HG03045 (cell line): ENCODE results near the gene TNS1.
A peak's percentile ranks its signal among the peaks of the same experiment; 100 is the strongest.
"Not testable (repeated sequence)": the region's sequence is repeated elsewhere in the genome, so short reads cannot be mapped to it uniquely, and the experiment has no call there.

Experiments
- ATAC-seq: cut with Tn5 transposase; IDR thresholded peaks from one replicate; pipeline ENCODE4 v1.9.1; 2021; ENCODE audit warnings: mild to moderate bottlenecking, moderate library complexity; ENCODE audit not compliant: unreplicated experiment

Gene TNS1

DNA sequence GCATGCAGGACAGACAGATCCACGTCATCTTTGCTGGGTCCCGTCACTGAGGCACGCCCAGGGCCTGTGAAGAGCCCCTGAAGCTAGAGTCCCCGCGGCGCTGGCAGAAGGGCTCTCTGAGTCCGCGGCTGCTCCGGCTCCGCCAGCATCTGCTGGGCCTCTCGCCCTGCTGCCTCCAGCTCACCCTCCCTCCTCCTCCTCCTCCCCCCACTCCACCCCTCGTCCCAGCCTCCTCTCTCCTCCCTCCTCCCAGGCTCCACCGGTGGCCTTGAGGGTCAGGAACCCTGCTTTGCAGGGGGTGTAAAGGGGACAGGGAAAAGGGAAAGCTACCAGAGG is at the start of gene TNS1:
TSS of gene TNS1 (minus strand) at position 151 of the 336 bp plus-strand sequence. CDS start at position 28, 123 bp downstream.
- no peak for ATAC-seq

- no peak for ATAC-seq
Measured at GRCh38 chr2:218051903-218052302, 49.1 kb upstream of the TNS1 start.

- ATAC-seq = no peak
Measured at GRCh38 chr2:218047536-218048225, 44.9 kb upstream of the TNS1 start.

GRCh38 chr2:218046238-218046637 is 43.4 kb upstream of the TNS1 start:
- peak; percentile 77 for ATAC-seq

- ATAC-seq = not testable (repeated sequence)
Measured at GRCh38 chr2:218044599-218044998, 41.8 kb upstream of the TNS1 start.

DNA sequence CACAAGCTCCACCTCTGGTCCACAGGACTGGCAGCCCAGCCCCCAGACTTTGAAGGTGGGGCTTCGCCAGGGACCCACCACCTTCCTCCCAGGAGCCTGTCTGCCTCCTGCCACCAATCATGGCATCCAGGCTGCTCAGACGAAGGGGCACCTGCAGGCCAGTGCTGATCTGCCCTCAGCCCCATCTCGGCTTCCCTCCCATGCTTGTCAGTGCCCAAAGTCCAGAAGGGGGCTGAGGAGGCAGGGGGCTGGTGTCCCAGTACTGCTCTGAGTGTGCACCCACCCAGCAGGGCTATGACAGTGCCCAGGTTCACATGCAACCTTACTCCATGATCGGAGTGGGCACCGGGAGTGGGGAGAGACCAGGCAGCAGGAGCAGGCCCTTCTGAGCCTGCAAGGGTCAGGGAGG is 40.9 kb upstream of the TNS1 start:
- ATAC-seq = no peak

GRCh38 chr2:218043100-218043499 is 40.3 kb upstream of the TNS1 start:
- no peak for ATAC-seq

DNA sequence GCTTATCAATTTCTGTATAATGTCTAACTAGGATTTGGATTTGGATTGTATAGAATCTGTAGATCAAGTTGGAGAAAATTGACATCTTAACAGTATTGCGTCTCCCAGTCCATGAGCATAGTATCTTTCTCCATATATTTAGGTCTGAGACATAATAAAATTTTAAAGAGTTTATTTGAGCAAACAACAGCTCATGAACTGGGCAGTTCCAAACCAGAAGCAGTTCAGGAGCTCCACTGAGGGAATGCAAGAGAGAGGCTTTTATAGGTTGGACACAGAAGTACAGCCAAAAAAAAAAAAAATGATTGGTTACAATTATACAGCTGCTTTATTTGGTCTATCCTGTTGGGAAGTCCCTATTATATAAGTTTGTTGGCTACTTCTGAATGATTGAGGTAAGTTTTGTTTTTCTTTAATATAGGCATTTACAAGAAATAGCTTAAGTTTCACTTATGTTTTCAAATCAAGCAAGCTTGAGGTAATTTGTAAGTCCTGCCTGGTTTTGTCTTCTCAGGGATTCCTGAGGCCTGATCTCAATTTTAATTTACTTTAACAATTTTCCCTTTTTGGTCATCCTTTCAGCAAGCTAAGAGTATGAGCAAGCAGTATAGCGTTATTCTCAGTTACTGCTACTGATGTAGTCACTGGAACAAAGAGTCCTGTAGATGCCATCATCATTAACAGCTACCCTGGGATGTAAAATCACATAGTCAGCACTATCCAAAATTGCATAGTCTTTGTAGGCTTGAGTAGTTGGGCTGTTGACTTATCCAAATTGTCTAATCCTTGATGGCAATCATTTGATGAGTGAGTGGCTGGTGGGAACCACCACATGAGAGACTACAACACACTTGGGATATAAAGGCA is 38.7 kb upstream of the TNS1 start:
- no peak for ATAC-seq

GRCh38 chr2:218040883-218041282 is 38.1 kb upstream of the TNS1 start:
- no peak for ATAC-seq

DNA sequence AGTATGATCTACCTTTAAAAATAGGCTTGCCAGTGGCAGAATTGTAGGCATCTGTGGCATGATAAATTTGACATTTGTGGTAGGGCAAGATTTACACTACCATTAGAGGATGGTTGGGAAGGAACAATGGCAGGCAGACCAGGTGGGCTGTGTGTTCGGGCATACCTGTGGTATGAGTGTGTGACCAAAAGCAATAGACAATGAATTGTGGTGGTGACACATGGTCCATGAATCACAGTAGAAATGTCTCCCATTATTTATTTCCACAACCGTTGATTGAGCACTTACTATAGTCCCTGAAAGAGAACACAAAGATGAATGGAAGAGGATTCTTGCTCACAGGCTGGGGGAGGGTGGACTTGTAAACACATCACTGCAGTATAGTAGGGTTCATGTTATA is 36.4 kb upstream of the TNS1 start:
- no peak for ATAC-seq

DNA sequence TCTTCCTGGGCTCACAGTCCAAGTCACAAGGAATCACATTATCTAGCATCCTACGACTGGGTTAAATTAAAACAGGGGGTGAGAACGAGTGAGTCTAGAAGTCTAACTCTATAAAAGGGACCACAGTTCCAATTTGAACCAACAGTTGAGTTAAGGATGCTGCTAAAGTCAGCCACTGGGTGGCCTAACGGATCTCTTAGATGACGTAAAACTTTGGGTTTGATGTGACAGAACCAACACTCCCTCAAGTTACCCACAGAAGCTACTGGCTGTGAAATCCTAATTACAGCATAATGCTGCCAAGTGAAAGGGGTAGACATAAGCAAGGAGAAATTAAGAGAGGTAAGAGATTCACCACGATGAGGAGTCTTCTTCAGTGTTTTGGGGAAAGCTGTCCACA is 33.6 kb upstream of the TNS1 start:
- ATAC-seq = no peak

DNA sequence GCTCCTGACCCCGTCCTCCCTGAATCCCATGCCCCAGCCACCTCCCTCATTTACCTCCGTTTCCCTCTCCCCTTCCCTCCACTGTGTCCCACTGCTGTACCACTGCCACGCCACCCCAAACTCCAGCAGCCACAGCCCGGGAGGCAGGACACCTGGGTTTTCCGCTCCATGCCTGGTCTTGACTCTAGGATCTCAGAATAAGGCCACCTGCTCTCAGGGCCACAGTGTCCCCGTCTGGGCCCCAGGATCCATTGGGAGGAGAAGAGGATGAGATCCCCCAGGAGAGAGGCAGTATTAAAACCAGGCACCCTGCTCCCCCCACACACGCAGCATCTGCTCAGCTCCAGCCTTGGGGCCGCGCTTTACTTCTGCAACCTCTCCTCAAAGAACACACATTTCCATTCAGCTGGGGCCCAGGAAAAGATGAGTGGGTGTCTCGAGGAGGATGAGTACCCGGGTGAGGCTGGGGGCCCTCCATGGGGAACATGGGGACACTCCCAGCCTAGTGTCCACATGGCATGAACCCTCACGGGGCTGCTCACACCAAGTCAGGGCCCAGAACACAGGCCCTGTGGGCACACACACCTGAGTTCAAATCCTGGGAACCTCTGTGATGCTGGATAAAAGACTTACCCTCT is 32.8 kb upstream of the TNS1 start:
- no peak for ATAC-seq

DNA sequence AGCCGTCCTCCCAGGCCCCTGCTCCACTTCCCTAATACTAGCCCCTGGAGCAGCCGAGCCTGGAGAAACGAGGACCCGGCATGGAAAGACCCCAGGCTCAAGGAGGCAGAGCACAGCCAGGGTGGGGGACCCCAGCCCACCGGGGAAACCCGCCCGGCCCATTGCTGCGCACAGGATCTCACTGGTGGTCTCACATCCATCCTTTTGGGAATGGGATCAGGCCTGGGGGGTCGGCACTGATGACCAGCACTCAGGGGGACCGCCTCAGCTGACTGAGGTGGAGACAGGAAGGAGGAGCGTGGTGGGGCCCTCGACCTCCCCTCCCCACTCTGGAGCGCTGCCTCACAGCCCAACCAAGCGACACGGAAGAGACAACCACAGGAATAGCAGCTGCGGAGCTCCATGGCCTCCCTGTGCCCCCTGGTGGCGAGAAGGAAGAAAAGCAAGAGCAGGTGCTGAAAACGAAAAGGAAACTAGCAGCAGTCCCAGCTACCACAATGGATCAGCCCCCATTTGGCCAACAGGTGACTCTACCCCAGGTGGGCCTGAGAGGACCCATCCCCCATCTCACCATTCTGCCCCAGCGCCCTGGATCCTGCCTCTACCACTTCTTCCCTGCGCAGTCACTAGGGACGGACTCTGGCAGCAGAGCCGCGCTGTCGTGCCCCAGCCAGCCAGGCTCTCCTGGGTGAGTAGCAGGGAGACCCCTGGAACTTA is 31.9 kb upstream of the TNS1 start:
- ATAC-seq = peak; percentile 82

GRCh38 chr2:218033590-218034496 is 31.0 kb upstream of the TNS1 start:
- no peak for ATAC-seq

DNA sequence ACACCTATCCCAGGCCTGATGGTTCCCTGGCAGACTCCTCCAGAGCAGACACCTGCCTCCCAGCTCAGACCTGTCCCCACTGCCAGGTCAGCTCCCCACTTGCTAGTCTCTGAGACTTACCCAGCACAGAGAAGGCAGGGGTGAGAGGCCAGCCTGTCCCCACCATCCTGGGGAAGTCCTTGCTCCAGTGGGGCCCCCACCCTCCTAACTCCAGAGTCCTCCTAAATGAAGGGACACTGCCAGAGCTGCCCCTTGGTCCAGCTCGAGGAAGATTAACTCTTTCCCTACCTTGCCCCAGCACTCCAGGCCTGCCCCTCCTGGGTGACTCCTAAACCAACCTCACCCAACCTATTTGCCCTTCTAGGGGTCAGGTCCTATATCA is 30.4 kb upstream of the TNS1 start:
- no peak for ATAC-seq

DNA sequence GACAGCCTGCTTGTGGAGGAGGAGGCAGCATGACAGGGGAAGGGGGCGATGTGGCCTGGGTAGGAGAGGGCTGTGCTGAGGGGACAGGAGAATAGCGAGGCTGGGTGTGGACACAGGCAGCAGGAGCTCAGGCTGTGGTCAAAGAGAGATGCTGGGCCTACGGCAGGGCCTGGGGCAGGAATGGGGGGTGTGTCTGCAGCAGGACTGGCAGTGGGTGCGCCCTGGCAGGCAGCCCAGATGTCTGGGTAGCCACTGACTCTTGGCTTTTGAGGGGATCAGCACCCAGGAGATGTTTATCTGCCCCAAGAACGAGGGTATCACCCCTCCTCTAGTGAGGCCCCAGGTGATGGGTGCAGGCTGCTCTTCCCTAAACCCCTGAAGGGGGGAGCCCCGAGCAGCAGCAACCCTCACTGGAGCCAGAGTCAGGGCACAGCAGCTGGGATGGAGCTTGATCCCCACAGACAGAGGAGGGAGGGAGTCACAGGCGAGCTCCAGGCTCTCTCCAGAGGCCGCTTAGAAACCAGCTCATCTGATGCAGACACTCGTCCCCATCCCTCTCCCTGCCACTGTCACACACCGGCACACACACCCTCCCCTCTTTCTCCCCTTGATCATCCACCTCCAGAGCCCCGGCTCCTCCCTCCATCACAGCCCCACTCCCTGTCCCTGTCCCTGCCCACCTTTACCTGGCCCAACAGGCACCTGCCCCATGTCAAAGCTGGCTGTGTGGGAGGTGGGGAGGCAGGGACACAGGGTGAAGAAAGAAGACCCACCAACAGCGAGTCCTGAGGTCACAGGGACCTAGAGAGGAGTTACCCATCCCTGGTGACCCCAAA is 29.8 kb upstream of the TNS1 start:
- ATAC-seq = no peak

- ATAC-seq = no peak
Measured at GRCh38 chr2:218031771-218032257, 29.0 kb upstream of the TNS1 start.

DNA sequence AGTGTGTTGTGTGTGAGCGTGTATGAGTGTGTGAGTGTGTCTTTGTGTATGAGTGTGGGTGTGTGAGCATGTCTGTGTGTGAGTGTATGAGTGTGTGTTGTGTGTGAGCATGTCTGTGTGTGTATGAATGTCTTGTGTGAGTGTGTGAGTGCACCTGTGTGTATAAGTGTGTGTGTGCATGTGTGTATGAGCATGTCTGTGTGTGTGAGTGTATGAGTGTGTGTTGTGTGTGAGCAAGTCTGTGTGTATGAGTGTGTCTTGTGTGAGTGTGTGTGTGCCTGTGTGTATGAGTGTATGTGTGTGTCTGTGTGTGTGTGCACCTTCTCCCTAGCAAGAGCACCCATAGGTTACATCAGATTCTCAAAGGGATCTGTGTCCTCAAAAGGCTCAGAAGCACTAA is 28.5 kb upstream of the TNS1 start:
- no peak for ATAC-seq
